MM.1S (cell line): ENCODE data around the gene MYO1E.

Source experiments
- DNase-seq: peaks from one replicate; pipeline ENCODE4 v3.0.0-alpha.2; 2015
- H2AFZ ChIP-seq: fragments of 300-600 bp; sonication (generic); 2 replicates; pipeline ENCODE4 v1.6.0; 2016; ENCODE audit warnings: antibody characterized with exemption, low read length
- H3F3A ChIP-seq: fragments of 300-600 bp; sonication (generic); 2 replicates; pipeline ENCODE4 v1.6.1; 2016; ENCODE audit warnings: mild to moderate bottlenecking, antibody characterized with exemption, low read length, moderate library complexity, mixed read lengths; ENCODE audit not compliant: insufficient read depth
- H3K27ac ChIP-seq: fragments of 300-600 bp; sonication (generic); 2 replicates; pipeline ENCODE4 v1.5.1; 2016; ENCODE audit warnings: mild to moderate bottlenecking, low read length
- H3K27me3 ChIP-seq: fragments of 300-600 bp; sonication (generic); replicated peaks from 2 replicates; pipeline ENCODE4 v1.6.0; 2016; ENCODE audit warnings: low read length; ENCODE audit not compliant: insufficient read depth
- H3K36me3 ChIP-seq: fragments of 300-600 bp; sonication (generic); replicated peaks from 2 replicates; pipeline ENCODE4 v1.6.1; 2016; ENCODE audit warnings: mild to moderate bottlenecking, low read length, mixed read lengths; ENCODE audit not compliant: insufficient read depth
- H3K4me1 ChIP-seq: fragments of 300-600 bp; sonication (generic); 2 replicates; pipeline ENCODE4 v1.6.1; 2016; ENCODE audit warnings: low read length, mixed read lengths
- H3K4me2 ChIP-seq: fragments of 300-600 bp; sonication (generic); 2 replicates; pipeline ENCODE4 v1.6.0; 2016; ENCODE audit warnings: low read depth, low read length
- H3K4me3 ChIP-seq: fragments of 300-600 bp; sonication (generic); 2 replicates; pipeline ENCODE4 v1.5.1; 2016; ENCODE audit warnings: low read length, mixed read lengths
- H3K79me2 ChIP-seq: fragments of 300-600 bp; sonication (generic); 2 replicates; pipeline ENCODE4 v1.6.1; 2016; ENCODE audit warnings: mixed run types, low read length, mixed read lengths
- H3K9ac ChIP-seq: fragments of 300-600 bp; sonication (generic); 2 replicates; pipeline ENCODE4 v1.6.1; 2016; ENCODE audit warnings: low read length, mixed read lengths
- H3K9me2 ChIP-seq: fragments of 300-600 bp; sonication (generic); replicated peaks from 2 replicates; pipeline ENCODE4 v1.6.1; 2016; ENCODE audit warnings: mild to moderate bottlenecking, low read length, mixed read lengths; ENCODE audit not compliant: insufficient read depth
- H3K9me3 ChIP-seq: fragments of 300-600 bp; sonication (generic); replicated peaks from 2 replicates; pipeline ENCODE4 v1.6.1; 2016; ENCODE audit warnings: mild to moderate bottlenecking, low read length, mixed read lengths; ENCODE audit not compliant: insufficient read depth
- H4K20me1 ChIP-seq: fragments of 300-600 bp; sonication (generic); 2 replicates; pipeline ENCODE4 v1.6.1; 2016; ENCODE audit warnings: mild to moderate bottlenecking, low read length, moderate library complexity, mixed read lengths; ENCODE audit not compliant: insufficient read depth
- EZH2 ChIP-seq: fragments of 300-600 bp; sonication (generic); optimal IDR thresholded peaks from 2 replicates; pipeline ENCODE3; 2017; ENCODE audit warnings: low read depth, mild to moderate bottlenecking, antibody characterized with exemption, low read length, mixed read lengths
- EZH2phosphoT487 ChIP-seq: fragments of 300-600 bp; sonication (generic); IDR thresholded peaks from 2 replicates; pipeline ENCODE4 v1.6.1; 2018; ENCODE audit warnings: antibody characterized with exemption, low read length
- TF ChIP-seq, protein P1 (sequence below): fragments of 300-600 bp; sonication (generic); IDR thresholded peaks from 2 replicates; pipeline ENCODE4 v1.5.1; 2016; ENCODE audit warnings: antibody characterized with exemption, low read length, mixed read lengths

Gene MYO1E

DNA sequence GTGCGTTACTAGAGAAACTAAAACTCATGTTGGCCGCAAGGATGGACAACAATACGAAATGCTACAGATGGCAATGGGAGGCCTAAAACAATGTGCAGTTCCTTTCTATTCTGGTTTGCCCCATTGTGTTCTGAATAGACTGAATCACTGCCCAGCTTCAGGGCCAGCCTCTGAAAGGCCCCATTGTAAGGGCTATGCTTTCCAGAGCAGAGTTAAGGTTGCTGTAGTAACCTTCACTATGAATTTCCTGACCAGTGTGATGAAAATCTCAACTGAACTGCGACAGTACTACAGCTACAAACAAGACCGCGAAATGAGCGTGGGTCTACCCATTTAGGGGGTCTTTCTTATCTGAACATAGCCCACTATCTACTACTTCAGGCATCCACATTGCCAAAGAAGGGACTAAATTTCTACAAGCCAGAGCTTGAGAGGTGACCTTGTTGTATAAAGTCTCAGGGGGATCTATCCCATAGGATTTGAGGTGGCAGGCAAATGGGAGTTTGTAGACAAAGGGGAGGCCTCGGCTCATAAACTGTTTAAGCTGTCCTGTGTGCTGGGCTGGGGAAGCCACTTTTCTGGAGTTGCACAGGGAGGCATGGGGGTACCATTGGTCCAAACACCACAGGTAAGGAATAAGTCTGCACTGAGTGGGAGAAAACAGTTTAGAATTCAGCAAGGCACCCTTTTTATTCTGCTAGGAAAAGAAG is 80.1 kb downstream of the MYO1E start:
- Histone ChIP-seq H3K27me3 (no peaks in the 10 kb centered on the region), H3K4me1 (no peaks in the 10 kb centered on the region), H4K20me1 (no peaks in the 10 kb centered on the region), H3K4me2 (no peak overlapping the region), H3K36me3 (no peaks in the 10 kb centered on the region), H2AFZ (no peak overlapping the region), H3K4me3 (no peak overlapping the region), H3K79me2 (no peaks in the 10 kb centered on the region), H3K9ac (no peak overlapping the region), H3K9me2 (no peaks in the 10 kb centered on the region), H3K27ac (no peak overlapping the region), H3K9me3 (no peaks in the 10 kb centered on the region), H3F3A (no peaks in the 10 kb centered on the region)
- DNase-seq, result no peak
- TF ChIP-seq EZH2phosphoT487 (no peak), EZH2 (no peak)
- TF ChIP-seq, protein P1, sequence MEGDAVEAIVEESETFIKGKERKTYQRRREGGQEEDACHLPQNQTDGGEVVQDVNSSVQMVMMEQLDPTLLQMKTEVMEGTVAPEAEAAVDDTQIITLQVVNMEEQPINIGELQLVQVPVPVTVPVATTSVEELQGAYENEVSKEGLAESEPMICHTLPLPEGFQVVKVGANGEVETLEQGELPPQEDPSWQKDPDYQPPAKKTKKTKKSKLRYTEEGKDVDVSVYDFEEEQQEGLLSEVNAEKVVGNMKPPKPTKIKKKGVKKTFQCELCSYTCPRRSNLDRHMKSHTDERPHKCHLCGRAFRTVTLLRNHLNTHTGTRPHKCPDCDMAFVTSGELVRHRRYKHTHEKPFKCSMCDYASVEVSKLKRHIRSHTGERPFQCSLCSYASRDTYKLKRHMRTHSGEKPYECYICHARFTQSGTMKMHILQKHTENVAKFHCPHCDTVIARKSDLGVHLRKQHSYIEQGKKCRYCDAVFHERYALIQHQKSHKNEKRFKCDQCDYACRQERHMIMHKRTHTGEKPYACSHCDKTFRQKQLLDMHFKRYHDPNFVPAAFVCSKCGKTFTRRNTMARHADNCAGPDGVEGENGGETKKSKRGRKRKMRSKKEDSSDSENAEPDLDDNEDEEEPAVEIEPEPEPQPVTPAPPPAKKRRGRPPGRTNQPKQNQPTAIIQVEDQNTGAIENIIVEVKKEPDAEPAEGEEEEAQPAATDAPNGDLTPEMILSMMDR, result no peak

DNA sequence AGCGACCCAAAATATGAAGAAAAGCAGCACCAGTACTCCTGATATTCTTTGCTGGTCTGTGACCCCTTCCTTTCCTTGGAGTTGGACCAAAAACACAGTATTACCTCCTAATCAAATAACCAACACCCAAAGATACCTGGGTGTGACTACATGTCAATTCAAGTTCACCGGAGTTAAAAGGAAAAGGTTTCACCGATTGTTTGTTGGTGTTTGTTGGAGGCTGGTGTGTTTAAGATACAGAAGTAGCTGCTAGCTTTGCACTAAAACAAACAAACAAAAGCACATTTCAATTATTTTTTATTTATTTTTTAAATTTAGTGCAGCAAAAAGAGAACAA is 81.5 kb downstream of the MYO1E start:
- Histone ChIP-seq H3K9me2 (no peaks in the 10 kb centered on the region), H3K27ac (no peak overlapping the region), H3K9me3 (no peaks in the 10 kb centered on the region), H3K4me1 (no peaks in the 10 kb centered on the region), H3F3A (no peaks in the 10 kb centered on the region), H3K36me3 (no peaks in the 10 kb centered on the region), H3K27me3 (no peaks in the 10 kb centered on the region), H2AFZ (no peak overlapping the region), H3K9ac (no peak overlapping the region), H3K4me3 (no peak overlapping the region), H4K20me1 (no peaks in the 10 kb centered on the region), H3K4me2 (no peak overlapping the region), H3K79me2 (no peaks in the 10 kb centered on the region)
- DNase-seq, result no peak
- TF ChIP-seq EZH2 (no peak), EZH2phosphoT487 (no peak)
- TF ChIP-seq, protein P1, result no peak

DNA sequence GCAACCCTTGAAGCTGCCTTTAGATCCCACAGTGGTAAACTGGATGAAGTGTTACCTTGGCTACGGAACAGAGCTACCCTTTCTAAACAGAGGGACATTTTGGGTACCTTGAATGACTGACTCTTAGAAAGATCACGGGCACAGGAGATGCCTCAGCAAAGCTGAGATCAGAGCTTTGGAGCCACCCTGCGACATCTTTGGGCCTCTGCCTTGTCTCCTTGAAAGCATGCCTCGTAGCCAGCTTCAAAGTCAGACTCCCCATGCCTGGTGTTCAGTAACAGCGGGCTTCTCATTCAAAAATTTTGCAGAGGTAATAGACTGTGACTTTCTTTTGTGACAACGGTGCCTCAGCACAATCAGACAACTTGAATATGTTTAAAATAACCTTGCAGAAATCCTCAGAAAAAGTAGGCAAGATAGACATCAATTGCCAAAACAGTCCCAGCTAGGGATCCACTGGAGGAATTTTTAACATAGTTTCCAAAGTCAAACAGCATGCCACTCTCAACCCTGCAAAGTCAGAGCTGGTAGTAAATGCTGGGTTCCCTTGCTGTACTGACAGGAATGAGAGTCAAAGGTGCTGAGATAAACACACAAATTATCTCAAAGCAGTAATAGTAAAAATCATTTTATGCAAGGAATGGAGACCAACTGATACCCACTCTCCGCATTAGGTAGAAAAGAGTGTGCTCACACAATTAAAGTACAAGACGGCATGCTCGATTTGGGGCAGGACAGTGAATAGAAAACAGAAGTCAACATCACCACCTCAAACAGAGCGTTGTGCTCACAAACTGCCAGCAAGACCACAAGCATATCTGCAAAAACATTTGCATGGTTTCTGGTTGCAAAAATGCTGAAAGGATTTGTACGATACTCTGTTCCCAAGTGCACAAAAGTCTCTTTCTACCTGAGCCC is 82.1 kb downstream of the MYO1E start:
- Histone ChIP-seq H3K4me1 (no peaks in the 10 kb centered on the region), H3K79me2 (no peaks in the 10 kb centered on the region)

More for the DNA sequence above, 82.1 kb downstream of the MYO1E start:
- no peak overlapping the region for H3K9ac ChIP-seq
- H3K27me3 ChIP-seq, result no peaks in the 10 kb centered on the region
- H3K9me3 ChIP-seq, result no peaks in the 10 kb centered on the region
- H3K36me3 ChIP-seq, result no peaks in the 10 kb centered on the region
- H3K4me2 ChIP-seq, result no peak overlapping the region
- H2AFZ ChIP-seq, result no peak overlapping the region
- no peaks in the 10 kb centered on the region for H4K20me1 ChIP-seq
- H3K9me2 ChIP-seq, result no peaks in the 10 kb centered on the region
- no peaks in the 10 kb centered on the region for H3F3A ChIP-seq
- TF ChIP-seq, protein P1, result no peak
- TF ChIP-seq EZH2phosphoT487 (no peak), EZH2 (no peak)
- no peak overlapping the region for H3K4me3 ChIP-seq
- no peak overlapping the region for H3K27ac ChIP-seq
- DNase-seq, result no peak
